GDM1 (cell line): ENCODE measurements around the gene MFSD2B.

Experiments used
- DNase-seq: peaks from one replicate; lab custom pipeline; 2025; lab: John Stamatoyannopoulos, UW

Gene MFSD2B

DNA sequence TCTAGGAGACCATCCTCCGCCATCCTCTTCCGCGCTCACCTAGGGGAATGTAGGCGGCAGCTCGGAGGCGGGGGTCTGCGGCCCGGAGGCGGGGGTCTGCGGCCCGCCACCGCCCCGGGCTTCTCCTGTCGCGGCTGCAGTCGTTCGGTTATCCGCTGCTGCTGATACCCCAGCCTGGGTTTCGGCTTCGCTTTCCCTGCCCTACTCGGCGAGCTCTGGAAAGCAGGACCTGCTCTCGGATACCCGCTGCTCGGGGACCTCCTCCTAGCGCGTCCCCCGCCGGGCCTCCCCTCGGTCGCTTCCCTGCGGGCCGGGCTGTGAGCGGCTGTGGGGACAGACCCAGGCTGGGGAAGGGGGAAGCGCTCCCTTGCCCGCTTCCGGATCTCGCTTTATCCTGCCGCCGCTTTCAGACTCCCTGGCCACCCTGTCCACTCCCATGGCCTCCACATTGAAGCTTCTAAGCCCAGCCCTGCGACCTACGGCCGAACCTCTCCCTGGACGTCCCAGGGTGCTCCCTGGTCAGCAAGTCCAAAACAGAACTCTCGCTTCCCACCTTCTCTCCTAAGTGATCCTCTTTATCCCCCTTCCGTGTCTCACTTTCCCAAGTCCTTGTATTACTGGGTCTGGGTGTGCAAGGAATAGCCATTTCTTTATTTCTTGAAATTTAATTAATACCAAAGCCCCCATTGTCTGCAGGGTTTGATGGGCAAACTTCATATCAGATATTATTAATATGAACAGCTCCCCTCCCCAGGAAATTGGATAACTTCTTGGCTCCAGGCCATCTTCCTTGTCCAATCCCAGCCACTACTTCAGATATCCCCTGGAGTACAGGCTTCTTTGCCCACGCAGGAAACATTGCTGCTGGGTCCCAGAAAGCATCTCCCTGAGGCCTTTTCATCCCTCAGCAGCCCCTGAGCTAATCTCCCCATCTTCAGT, 40.4 kb downstream of the MFSD2B start:
- no peak for DNase-seq

DNA sequence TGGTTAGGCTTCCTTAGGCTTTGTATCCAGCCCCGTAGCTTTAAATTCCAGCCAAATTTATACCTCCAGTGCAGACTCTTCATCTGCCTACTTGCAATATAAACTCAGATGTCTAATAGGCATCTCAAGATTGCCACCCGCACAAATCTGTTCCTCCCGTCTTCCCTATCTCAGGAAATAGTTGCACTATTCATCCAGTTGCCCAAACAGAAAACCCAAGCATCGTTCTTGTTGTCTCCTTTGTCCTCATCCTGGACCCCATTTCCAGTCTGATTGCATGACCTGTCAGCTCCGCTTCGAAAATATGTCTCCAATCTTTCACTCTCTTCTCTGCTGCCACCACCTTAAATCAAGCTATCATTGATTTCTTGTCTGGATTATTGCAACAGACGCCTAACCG, 41.9 kb downstream of the MFSD2B start:
- DNase-seq, result no peak

GRCh38 chr2:24052951-24053350, 43.1 kb downstream of the MFSD2B start:
- no peak for DNase-seq

DNA sequence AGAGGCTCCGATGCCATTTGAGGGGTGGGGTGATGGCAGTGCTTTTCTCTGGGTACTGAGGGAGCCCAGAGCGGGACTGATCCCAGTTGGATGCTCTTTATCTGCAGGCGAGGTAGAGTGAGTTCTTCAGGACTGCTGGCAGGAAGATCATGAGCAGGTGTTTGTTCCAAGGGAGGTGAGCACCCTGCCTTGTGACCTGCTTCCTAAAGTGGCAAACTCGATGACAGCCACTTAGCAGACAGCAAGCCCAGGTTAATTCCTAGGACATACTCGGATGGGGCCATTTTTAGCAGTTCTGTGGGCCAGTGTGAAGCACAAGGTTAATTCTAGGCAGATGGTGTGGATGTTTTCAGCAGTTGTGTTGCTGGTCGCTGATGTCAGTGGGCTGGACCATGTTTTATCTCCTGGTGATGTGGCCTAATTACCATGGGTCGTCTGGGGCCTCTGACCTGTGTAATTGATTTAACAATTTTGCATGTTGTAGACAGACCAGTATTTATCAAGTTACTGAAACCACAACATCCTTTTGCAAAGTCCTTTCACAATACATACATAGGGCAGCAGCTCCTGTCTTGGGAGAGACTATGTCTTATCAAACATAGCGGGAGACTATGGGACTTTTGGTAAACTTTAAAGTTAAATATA, 44.6 kb downstream of the MFSD2B start:
- no peak for DNase-seq

DNA sequence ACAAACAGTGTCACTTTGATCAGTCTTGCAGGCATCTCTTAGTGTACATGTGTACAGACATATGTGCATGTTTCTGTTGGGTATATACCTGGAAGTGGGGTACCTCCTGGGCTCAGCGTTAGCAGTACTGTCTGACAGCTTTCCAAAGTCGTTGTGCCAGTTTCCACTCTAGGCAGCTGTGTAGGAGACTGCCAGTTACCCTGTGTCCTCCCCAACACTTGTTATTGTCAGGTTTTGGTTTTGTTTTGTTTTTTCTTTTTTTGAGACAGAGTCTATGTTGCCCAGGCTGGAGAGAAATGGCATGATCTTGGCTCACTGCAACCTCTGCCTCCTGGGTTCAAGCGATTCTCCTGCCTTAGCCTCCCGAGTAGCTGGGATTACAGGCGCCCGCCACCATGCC, 45.9 kb downstream of the MFSD2B start:
- no peak for DNase-seq

DNA sequence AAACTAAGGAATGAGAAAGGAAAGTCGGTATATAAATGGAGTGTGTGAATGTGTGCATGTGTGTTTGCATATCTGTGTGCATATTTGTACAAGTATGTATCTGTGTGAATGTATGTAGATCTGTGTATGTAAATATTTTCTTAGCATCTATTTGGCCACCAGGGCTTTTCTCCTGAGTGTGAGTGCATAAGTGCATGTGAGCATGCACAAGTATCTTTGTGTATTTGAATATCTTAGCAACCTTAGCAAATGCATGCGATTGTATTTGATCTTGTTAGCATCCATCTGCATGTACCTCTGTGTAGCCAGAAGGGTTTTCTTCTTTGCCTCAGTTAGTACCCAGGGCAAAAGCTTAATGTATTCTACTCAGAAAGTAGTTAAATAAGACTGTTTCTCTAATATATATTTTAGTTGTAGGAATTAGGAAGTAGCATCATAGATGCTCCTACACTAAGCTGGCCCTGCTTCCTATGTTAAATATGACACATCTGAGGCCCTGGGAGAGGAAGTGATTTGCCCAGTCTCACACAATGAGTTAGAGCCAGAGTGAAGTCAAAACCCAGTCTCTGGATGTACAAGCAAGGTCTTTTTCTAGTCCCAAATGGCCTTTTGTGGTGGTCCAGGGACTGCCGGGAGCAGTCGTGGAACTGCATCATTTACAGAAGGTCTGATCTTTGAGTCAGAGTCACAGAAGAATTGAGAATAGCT, 48.8 kb downstream of the MFSD2B start:
- DNase-seq, result no peak

GRCh38 chr2:24065341-24065740, 55.5 kb downstream of the MFSD2B start:
- DNase-seq, result no peak

GRCh38 chr2:24072259-24072658, 62.4 kb downstream of the MFSD2B start:
- DNase-seq, result no peak

- DNase-seq, result no peak
Measured at GRCh38 chr2:24073816-24074215, 63.9 kb downstream of the MFSD2B start.

DNA sequence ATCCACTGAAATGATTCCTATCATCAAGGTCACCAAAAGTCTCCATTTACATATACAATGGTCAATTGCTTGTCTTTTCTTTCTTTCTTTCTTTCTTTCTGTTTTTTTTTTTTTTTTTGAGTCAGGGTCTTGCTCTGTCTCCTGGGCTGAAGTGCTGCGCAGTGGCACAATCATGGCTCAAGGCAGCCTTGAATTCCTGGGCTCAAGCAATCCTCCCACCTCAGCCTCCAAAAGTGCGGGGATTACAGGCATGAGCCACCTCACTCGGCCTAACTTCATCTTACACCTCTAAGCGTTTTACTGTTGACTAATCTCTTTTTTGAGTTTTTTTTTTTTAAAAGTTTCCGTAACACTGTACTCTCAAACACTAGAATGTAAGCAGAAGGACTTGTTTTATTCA, 65.4 kb downstream of the MFSD2B start:
- no peak for DNase-seq
